Neural progenitor cell (in vitro differentiated cells): ENCODE data around the gene SUSD2. TPM values are rescaled to one million over a fixed set of nuclear protein-coding genes. Genes with fewer than 3 reads are reported as not detected.

ENCODE experiments used
- DNase-seq: peaks from one replicate; pipeline ENCODE4 v3.0.0-alpha.2; 2016; ENCODE audit warnings: low spot score
- H2AFZ ChIP-seq: fragments of 200-600 bp; sonication (generic); replicated peaks from 2 replicates; pipeline ENCODE4 v1.6.1; 2016; ENCODE audit warnings: antibody characterized with exemption
- H3F3A ChIP-seq: fragments of 200-600 bp; sonication (generic); 2 replicates; pipeline ENCODE4 v1.6.1; 2016; ENCODE audit warnings: antibody characterized with exemption, low read depth
- H3K27ac ChIP-seq: fragments of 200-600 bp; sonication (generic); 2 replicates; pipeline ENCODE4 v1.5.1; 2016; ENCODE audit warnings: mild to moderate bottlenecking
- H3K27me3 ChIP-seq: fragments of 200-600 bp; sonication (generic); 2 replicates; pipeline ENCODE4 v1.6.1; 2016; ENCODE audit warnings: mild to moderate bottlenecking, moderate library complexity
- H3K36me3 ChIP-seq: fragments of 200-600 bp; sonication (generic); 2 replicates; pipeline ENCODE4 v1.5.1; 2016
- H3K4me1 ChIP-seq: fragments of 200-600 bp; sonication (generic); 2 replicates; pipeline ENCODE4 v1.6.1; 2016; ENCODE audit warnings: mixed run types
- H3K4me2 ChIP-seq: fragments of 200-600 bp; sonication (generic); 2 replicates; pipeline ENCODE4 v1.6.1; 2016
- H3K4me3 ChIP-seq: fragments of 200-600 bp; sonication (generic); 2 replicates; pipeline ENCODE4 v1.5.1; 2016
- H3K79me2 ChIP-seq: fragments of 200-600 bp; sonication (generic); 2 replicates; pipeline ENCODE4 v1.6.1; 2016; ENCODE audit warnings: low read depth
- H3K9ac ChIP-seq: fragments of 200-600 bp; sonication (generic); 2 replicates; pipeline ENCODE4 v1.6.1; 2016
- H3K9me3 ChIP-seq: fragments of 200-600 bp; sonication (generic); 2 replicates; pipeline ENCODE4 v1.5.1; 2016; ENCODE audit warnings: low read depth
- H4K20me1 ChIP-seq: fragments of 200-600 bp; sonication (generic); 2 replicates; pipeline ENCODE4 v1.6.1; 2016; ENCODE audit warnings: low read depth
- H3K27ac Mint-ChIP-seq: 3 replicates; pipeline ENCODE4 v1.8.0; 2021; ENCODE audit warnings: mixed read lengths
- H3K27me3 Mint-ChIP-seq: 2 replicates; pipeline ENCODE4 v1.8.0; 2022; ENCODE audit warnings: low read depth, mild to moderate bottlenecking, inconsistent platforms, moderate library complexity, mixed read lengths; ENCODE audit not compliant: insufficient read depth
- H3K36me3 Mint-ChIP-seq: 3 replicates; pipeline ENCODE4 v1.8.0; 2021; ENCODE audit warnings: mixed read lengths
- H3K4me1 Mint-ChIP-seq: 3 replicates; pipeline ENCODE4 v1.8.0; 2021; ENCODE audit warnings: mixed read lengths
- H3K4me3 Mint-ChIP-seq: 3 replicates; pipeline ENCODE4 v1.8.0; 2021; ENCODE audit warnings: mild to moderate bottlenecking, moderate library complexity, mixed read lengths
- H3K9me3 Mint-ChIP-seq: 3 replicates; pipeline ENCODE4 v1.8.0; 2020; ENCODE audit warnings: mixed read lengths
- EZH2 ChIP-seq: fragments of 200-600 bp; sonication (generic); IDR thresholded peaks from 2 replicates; pipeline ENCODE4 v1.6.1; 2017; ENCODE audit warnings: antibody characterized with exemption, mild to moderate bottlenecking, moderate library complexity
- EZH2phosphoT487 ChIP-seq: fragments of 200-600 bp; sonication (generic); IDR thresholded peaks from 2 replicates; pipeline ENCODE4 v1.6.1; 2017; ENCODE audit warnings: antibody characterized with exemption
- total RNA-seq: library from RNA; depleted of rRNA; stranded (reverse); fragments of >200 nt; gene quantifications from 2 replicates; pipeline ENCODE4 v1.2.3, GENCODE V29; 2015; ENCODE audit warnings: low replicate concordance
- TF ChIP-seq, protein P1 (sequence below): fragments of 200-600 bp; sonication (generic); IDR thresholded peaks from 2 replicates; pipeline ENCODE4 v1.5.1; 2017; ENCODE audit warnings: antibody characterized with exemption, mild to moderate bottlenecking

Gene SUSD2
- total RNA-seq, 1 donor from 2014 or later = 0.02 TPM

DNA sequence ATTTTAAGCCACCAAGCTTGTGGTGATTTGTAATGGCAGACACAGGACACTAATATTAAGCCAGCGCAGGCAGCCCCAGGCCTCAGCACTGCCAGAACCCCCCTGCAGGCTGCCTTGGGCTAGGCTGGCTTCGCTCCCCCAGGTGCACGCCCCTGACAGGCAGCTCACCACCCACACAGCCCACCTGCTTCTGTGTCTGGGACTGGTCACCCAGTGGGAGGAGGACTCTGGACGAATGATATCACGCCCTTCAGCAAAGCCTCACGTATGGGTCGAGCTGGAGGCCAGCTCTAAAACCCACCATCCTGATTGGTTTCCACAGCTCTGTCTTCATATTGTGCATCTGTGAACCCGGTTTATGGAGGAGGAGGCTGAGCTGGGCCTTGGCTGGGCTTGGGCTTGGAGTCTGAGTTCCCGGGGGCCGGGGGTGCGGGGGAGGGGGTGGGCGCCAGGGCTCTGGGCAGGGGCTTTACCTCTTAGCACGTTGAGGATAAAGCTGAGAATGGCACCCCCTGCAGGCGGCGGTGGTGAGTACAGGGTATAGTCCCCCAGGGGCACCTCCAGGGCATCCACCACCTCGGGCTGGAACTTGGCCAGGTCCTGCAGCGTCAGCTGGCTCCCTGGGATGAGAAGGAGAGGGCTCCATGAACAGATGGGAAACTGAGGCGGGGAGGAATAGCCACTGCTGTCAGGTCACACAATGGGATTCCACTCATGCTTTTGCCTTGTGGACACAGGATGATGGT is 49.8 kb downstream of the SUSD2 start:
- H3K9me3 ChIP-seq = no peaks in the 10 kb centered on the region
- no peak overlapping the region for H3K4me3 ChIP-seq
- DNase-seq = peak; percentile 71
- H3K27me3 Mint-ChIP-seq = peaks cover 4% of the 10 kb centered on the region
- no peak overlapping the region for H3K4me3 Mint-ChIP-seq
- H3K36me3 Mint-ChIP-seq = no peaks in the 10 kb centered on the region
- no peak overlapping the region for H3K9ac ChIP-seq
- H3K27ac Mint-ChIP-seq = peak overlapping the region; percentile 25
- H3K27ac ChIP-seq = no peak overlapping the region
- no peaks in the 10 kb centered on the region for H3K79me2 ChIP-seq
- H3K27me3 ChIP-seq = no peaks in the 10 kb centered on the region
- peaks cover 6% of the 10 kb centered on the region for H3K9me3 Mint-ChIP-seq
- H3K4me2 ChIP-seq = no peak overlapping the region
- H3K4me1 Mint-ChIP-seq = peaks cover 2% of the 10 kb centered on the region
- no peaks in the 10 kb centered on the region for H4K20me1 ChIP-seq
- no peaks in the 10 kb centered on the region for H3F3A ChIP-seq
- peaks cover 6% of the 10 kb centered on the region for H3K4me1 ChIP-seq
- peak overlapping the region; percentile 98 for H2AFZ ChIP-seq
- TF ChIP-seq EZH2phosphoT487 (no peak), EZH2 (no peak)
- TF ChIP-seq, protein P1, sequence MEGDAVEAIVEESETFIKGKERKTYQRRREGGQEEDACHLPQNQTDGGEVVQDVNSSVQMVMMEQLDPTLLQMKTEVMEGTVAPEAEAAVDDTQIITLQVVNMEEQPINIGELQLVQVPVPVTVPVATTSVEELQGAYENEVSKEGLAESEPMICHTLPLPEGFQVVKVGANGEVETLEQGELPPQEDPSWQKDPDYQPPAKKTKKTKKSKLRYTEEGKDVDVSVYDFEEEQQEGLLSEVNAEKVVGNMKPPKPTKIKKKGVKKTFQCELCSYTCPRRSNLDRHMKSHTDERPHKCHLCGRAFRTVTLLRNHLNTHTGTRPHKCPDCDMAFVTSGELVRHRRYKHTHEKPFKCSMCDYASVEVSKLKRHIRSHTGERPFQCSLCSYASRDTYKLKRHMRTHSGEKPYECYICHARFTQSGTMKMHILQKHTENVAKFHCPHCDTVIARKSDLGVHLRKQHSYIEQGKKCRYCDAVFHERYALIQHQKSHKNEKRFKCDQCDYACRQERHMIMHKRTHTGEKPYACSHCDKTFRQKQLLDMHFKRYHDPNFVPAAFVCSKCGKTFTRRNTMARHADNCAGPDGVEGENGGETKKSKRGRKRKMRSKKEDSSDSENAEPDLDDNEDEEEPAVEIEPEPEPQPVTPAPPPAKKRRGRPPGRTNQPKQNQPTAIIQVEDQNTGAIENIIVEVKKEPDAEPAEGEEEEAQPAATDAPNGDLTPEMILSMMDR = peak; percentile 63
- H3K36me3 ChIP-seq = no peaks in the 10 kb centered on the region

DNA sequence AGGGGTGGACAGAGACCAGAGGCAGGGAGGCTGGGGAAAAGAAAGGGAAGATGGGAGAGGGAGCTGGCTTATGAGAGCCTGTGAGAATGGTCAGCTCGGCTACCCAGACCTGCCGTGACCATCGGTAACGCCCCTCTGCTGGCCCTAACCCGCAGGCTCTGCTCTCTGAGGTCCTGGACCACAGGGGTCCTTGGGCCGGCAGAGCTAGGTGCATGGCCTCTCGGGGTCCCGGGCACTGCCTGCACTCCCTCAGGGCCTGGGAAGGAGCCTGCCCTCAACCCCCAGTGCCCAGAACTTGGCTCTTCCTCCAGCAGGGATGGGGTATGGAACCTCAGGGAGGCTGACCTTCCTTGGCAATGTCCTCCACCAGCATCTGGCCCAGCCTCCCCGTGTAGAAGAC is 50.4 kb downstream of the SUSD2 start:
- Mint-ChIP-seq H3K9me3 (peaks cover 2% of the 10 kb centered on the region), H3K36me3 (no peaks in the 10 kb centered on the region), H3K27ac (no peak overlapping the region), H3K4me3 (no peak overlapping the region), H3K27me3 (peaks cover 2% of the 10 kb centered on the region), H3K4me1 (peaks cover 2% of the 10 kb centered on the region)
- no peaks in the 10 kb centered on the region for H3F3A ChIP-seq
- no peaks in the 10 kb centered on the region for H4K20me1 ChIP-seq
- TF ChIP-seq, protein P1 = no peak
- TF ChIP-seq EZH2 (no peak), EZH2phosphoT487 (no peak)
- no peak overlapping the region for H3K4me2 ChIP-seq
- no peak overlapping the region for H2AFZ ChIP-seq
- H3K27ac ChIP-seq = no peak overlapping the region
- no peaks in the 10 kb centered on the region for H3K9me3 ChIP-seq
- peaks cover 6% of the 10 kb centered on the region for H3K4me1 ChIP-seq
- H3K36me3 ChIP-seq = no peaks in the 10 kb centered on the region
- H3K9ac ChIP-seq = no peak overlapping the region
- H3K4me3 ChIP-seq = no peak overlapping the region
- H3K79me2 ChIP-seq = no peaks in the 10 kb centered on the region
- no peak for DNase-seq
- H3K27me3 ChIP-seq = no peaks in the 10 kb centered on the region

DNA sequence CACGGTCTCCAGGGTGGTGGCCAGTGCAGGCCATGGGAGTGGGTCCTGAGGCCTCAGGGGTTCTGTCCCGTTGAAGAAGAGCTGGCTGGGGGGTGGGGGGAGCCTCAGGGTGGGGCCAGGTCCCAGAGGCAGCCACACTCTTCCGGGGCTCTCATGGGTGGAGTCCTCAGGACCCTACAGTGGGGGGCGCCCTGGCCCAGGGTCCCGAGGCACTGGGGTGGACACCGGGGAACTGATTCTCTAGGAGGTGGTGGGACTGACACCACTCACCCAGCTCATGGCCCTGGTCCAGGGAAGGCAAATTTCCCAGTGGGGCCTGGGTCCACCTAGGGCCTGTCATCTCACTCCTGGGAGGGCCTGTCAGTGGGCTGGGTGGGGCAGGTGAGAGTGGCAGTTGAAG is 50.8 kb downstream of the SUSD2 start:
- H3K9ac ChIP-seq = no peak overlapping the region
- H3K79me2 ChIP-seq = no peaks in the 10 kb centered on the region
- TF ChIP-seq EZH2phosphoT487 (no peak), EZH2 (no peak)
- TF ChIP-seq, protein P1 = no peak
- no peak overlapping the region for H3K27ac ChIP-seq
- H4K20me1 ChIP-seq = no peaks in the 10 kb centered on the region
- no peak overlapping the region for H2AFZ ChIP-seq
- peaks cover 1% of the 10 kb centered on the region for H3K27me3 Mint-ChIP-seq
- no peaks in the 10 kb centered on the region for H3K9me3 ChIP-seq
- no peaks in the 10 kb centered on the region for H3F3A ChIP-seq
- peaks cover 2% of the 10 kb centered on the region for H3K9me3 Mint-ChIP-seq
- H3K27ac Mint-ChIP-seq = no peak overlapping the region
- no peak overlapping the region for H3K4me2 ChIP-seq
- H3K4me1 ChIP-seq = peaks cover 6% of the 10 kb centered on the region
- H3K36me3 Mint-ChIP-seq = no peaks in the 10 kb centered on the region
- no peak overlapping the region for H3K4me3 ChIP-seq
- peaks cover 2% of the 10 kb centered on the region for H3K4me1 Mint-ChIP-seq
- DNase-seq = no peak
- H3K27me3 ChIP-seq = no peaks in the 10 kb centered on the region
- H3K36me3 ChIP-seq = no peaks in the 10 kb centered on the region
- no peak overlapping the region for H3K4me3 Mint-ChIP-seq
